HG02885 (cell line): Measurements from ENCODE around the gene PMPCA.
A peak's percentile ranks its signal among the peaks of the same experiment; 100 is the strongest.

Experiments
- ATAC-seq: cut with Tn5 transposase; IDR thresholded peaks from one replicate; pipeline ENCODE4 v1.9.1; 2021; ENCODE audit warnings: mild to moderate bottlenecking; ENCODE audit not compliant: unreplicated experiment, poor library complexity

Gene PMPCA

DNA sequence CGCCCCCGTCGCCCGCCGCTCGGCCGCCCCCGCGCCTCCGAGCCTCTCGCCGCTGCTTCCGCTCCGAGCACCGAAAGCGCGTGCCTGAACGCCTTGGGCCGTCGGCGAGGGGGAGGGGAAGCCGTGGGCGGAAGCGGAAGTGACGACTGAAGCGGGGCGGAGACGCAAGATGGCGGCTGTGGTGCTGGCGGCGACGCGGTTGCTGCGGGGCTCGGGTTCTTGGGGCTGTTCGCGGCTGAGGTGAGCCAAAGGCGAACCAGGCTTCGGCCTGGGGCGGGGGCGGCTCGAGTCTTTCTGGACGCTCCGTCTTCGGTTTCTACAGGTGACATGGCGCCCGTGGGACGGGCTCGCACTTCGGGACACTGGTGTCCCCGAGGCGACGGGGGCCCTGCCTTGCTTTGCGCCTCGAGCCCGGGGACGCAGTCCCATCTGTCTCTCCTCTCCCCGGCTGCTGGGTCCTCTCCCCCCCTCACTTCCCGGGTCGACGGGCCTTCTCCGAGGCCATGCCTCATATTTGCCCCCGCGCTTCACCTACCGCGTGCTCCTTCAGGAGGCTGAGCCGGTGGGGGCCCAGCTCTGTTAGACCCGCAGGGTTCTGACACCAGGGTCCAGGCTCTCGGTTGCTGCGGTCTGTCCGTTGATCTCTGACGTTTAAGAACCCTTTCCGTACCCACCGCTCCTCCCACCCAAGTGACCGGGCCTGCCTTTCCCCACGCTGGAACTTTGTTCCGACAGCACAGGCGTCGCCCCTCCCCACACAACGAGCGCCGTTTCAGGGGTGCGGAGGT, at the start of gene PMPCA, which contains the start of gene ENTR1:
TSS of gene PMPCA (plus strand) at position 159 of the 788 bp plus-strand sequence. CDS start at position 170, 11 bp downstream.
TSS of gene ENTR1 (minus strand) at position 115 of the 788 bp plus-strand sequence. CDS start 217 bp downstream, outside the sequence.
- ATAC-seq, result peak; percentile 90

- no peak for ATAC-seq
Measured at GRCh38 chr9:136361047-136361753, 49.3 kb upstream of the PMPCA start.

DNA sequence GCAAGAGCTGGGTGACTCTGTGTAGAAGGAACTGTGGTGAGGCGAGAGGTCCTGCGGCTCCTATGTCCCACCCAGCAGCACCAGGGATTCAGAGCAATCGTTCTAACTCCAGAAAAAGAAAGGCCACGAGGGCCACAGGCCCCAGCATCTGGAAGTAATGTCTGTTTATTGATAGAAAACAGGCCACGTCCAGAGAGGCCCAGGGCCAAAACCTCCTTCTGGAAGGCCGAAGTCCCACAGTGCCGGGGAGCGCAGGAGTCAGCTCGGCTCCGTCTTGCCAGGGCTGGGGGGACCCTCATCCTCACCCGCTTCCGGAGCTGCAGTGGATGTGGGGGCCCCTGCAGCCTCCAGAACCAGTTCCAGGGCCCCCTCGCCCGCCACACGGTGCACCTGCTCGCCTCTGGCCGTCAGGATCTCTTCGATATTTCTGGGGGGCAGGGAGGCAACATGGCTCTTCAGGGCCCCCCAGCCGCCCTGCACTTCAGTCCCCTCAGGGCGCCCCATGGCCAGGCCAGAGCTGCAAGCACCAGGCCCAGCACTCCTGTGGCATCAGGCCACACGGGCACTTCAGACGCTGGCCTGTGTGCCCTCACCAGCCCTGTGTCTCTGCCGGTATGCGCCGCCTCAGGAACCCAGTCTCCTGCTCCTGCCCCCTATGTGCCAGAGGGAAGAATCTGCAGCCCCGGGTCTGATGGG, 48.6 kb upstream of the PMPCA start:
- ATAC-seq, result no peak

GRCh38 chr9:136362450-136362784, 48.0 kb upstream of the PMPCA start:
- no peak for ATAC-seq

DNA sequence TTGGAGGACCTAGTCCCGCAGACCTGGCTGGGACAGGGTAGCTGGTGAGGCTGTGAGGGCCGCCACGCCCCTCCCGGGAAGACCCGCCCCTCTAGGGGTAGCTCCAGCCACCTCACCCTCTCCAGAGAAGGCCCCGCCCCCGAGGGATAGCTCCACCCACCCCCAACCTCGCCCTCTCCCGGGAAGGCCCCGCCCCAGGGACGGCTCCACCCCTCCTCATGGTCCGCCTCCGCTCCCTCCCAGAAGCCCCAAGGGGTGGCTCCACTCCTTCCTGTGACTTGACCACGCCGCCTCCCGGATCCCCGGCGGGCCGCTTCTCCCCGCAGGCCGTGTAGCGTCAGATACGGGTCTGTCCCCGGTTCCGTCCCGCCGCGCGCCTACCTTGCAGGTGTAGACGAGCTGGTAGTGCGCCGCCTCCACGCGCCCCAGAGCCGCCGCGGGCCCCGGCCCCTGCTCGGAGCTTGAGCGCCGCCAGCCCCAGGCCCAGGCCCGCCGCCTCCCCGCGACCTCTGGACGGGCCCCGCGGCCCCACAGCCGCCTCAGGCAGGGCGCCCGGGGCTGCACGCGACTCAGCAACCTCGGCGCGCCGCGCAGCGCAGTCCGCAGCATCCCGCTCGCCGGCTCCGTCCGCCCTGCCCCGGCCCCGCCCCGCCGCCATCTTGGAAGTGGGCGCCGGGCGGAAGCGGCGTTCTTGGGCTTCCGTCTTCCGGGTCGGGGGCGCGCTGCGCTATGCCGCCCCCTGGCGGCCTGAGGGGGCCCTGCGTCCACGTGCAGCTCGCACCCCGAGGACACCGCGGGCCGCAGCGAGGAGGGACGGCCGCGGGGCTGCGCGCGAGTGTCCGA, 47.1 kb upstream of the PMPCA start, which contains the start of gene DNLZ:
TSS of gene DNLZ (minus strand) at position 639 of the 843 bp plus-strand sequence. CDS start at position 609, 30 bp downstream.
- peak; percentile 82 for ATAC-seq

GRCh38 chr9:136363949-136364748, 46.3 kb upstream of the PMPCA start:
- no peak for ATAC-seq

DNA sequence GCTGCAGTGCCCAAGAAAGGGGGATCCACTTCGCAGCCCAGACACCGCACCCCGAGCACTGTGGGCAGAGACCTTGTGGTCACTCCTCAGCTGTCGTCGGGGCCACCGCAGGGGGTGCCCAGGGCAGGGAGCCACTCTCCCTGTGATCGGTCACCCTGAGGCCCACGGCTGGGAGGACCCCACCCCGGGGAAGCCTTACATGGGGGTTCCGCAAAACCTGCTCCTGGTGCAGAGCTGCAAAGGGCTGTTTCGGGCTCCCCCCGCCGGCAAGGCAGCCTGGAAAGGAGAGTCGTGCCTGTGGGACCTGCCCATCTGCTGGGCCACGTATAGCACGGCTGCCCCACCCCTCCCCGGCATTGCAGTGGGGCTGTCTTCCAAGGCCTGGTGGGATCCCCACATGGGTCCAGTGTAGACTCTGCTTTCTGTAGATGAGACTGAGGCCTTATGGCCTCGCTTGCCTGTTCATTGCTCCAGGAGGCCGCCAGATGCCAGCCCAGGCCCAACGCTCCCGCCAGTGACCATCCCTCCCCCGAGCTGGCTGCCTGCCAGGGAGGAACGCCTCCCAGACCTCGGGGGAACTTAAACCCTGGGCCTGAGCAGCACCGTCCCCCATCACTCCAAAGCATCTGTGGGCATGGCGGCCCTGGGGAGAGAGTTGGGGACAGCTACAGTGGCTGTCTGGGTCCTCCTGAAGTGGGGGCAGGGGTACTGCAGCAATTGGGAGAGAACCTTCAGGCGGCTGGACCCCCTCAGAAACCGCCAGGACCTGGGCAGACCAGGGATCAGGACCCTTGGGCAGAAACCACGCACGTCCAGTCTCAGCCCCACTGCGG, 45.3 kb upstream of the PMPCA start:
- ATAC-seq, result no peak

GRCh38 chr9:136365775-136366222, 44.7 kb upstream of the PMPCA start:
- no peak for ATAC-seq

- ATAC-seq, result no peak
Measured at GRCh38 chr9:136366826-136367225, 43.6 kb upstream of the PMPCA start.

DNA sequence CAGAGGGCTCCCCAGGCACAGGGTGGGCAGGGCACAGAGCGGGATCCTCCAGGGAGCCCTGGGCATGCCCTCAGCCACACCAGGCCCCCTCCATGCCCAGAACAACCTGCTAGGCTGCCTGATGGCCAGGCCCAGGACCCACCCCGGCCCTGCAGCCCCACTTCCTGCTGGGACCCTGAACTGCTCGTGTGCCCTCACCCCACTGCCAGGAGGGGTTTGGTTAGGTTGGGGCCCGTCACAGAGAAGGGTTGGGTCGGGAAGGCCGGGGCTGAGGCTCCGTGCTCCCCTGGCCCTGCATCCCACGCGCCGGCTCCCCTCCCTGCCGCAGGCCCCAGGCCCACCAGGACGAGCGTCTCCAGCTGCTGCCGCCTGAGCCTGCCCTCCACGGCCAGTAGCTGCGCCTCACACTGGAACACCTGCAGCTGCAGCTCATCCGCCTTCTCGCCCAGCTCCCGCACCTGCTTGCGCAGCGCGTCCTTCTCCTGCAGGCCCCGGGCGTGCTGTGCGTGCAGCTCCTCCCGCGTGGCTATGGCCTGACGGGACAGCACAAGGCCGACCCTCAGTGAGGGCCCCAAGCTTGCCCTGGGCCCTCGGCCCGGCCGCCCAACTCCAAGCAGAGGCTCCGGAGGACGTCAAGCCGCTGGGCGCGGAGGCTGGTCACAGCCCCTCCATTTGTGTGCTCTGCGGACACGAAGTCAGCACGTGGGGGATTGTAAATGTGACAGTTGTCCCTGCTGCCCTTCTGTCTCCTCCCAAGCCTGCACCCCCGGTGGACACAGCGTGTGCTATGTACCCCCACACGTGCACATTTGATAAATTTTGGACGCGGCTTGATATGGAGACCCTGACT, 42.9 kb upstream of the PMPCA start:
- no peak for ATAC-seq

DNA sequence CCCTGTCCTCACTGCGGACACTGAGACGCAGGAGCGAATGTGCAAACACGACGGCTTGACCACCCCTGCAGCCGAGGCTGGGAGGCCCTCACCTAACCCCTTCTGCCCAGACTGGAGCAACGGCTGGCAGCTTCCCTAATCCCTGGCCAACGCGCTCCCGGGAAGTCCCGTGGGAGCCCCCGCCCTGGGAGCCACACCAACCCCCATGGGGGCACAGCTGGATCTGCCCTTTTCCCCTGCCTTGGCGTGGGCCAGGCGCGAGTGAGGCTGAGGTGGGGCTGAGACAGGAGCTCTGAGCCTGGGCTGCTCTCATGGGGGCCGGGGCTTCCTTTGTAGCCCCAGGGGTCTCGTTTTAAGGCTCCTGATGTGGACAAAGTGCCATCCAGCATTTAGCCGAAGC, 42.3 kb upstream of the PMPCA start:
- no peak for ATAC-seq

- no peak for ATAC-seq
Measured at GRCh38 chr9:136370037-136370436, 40.4 kb upstream of the PMPCA start.

- no peak for ATAC-seq
Measured at GRCh38 chr9:136370687-136371532, 39.5 kb upstream of the PMPCA start.

- ATAC-seq, result no peak
Measured at GRCh38 chr9:136371533-136371880, 39.0 kb upstream of the PMPCA start.

DNA sequence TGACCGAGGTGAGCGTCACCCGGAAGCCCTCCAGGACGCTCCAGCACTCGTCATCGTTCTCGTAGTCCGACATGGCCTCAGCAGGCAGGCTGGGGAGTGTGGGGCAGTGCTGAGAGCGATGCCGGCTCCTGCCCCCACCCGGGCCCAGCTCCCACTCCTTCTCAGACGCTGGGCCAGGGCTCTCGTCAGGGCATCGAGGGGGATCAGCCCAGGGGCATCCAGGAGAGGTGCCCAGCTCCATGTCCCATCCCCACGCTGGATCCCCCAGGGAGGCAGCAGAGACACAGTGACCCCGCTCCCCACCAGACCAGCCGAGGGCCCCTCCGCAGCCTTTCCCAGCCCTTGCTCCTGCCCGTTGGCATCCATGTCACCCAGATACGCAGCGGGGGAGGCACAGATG, 38.5 kb upstream of the PMPCA start:
- ATAC-seq, result no peak

- no peak for ATAC-seq
Measured at GRCh38 chr9:136372561-136373299, 37.7 kb upstream of the PMPCA start.
